HG02840 (cell line): ENCODE results near the gene BBS9.
"Not testable (repeated sequence)": the region's sequence is repeated elsewhere in the genome, so short reads cannot be mapped to it uniquely, and the experiment has no call there.

Experiments
- ATAC-seq: cut with Tn5 transposase; IDR thresholded peaks from one replicate; pipeline ENCODE4 v1.9.1; 2021; ENCODE audit warnings: mild to moderate bottlenecking, moderate library complexity, moderate number of reproducible peaks; ENCODE audit not compliant: unreplicated experiment, low FRiP score

The BBS9 gene

DNA sequence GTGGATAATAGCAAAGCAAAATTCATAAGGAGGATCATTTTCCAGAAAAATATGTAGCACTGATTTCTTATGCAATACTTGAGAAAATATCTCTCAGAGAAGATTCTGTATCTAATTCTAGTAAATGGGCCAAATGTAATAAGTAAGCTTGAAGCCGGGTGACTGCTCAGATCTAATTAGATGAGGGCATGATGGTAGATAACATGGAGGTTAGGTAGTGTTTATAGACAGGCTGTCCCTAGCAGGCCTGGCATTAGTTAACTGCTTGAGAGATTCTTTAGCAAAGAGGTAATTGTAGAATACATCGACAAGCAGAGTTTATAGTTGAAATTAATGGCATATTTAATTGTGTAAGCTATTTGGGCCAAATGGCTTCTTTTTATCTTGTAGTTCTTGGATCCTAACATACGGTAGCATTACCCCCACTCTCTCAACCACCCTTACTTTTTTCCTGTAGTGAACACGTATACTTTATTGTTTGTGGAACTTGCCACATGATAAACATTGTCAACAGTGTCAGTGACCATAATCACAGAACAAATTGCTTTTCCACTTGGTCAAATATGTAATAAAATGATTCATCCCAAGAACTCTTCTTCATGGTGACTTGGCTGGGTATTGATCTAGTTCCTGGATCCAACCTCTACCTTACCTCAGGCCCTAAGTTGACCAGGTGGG is 343.1 kb downstream of the BBS9 start:
- ATAC-seq = no peak

DNA sequence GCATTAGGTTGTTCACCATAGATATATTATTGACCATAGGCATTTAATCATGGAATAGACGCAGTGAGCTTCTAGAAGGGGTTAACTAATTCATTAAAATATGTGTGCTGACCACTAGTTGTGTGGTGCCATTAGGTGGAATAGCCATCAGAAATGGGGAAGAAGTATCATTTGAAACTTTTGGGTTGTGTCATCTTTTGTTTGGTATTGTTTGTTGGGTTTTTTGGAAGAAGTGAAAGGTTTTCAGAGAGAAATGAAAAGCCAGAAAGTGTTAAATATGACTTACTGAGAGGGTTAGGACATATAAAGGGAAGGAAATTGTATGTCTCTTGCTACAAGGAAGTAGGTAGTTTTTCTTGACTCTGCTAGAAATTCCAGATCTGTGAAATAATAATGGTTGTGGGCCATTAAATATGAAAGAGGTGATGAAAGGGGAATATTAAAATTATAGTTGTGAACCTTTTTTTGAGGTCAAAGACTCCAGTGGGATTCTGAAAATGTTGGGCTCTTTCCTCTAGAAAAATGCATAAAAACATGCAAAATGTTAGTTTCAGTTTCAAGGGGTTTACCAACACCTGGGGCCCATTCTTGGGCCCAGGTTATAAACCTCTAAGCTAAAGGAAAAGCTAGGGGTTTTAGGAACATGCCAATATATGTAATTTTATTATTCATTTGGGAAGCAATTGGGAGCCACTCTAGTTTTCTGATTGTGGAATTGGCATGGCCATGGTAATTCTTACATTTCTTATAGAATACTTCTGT is 348.5 kb downstream of the BBS9 start:
- no peak for ATAC-seq

DNA sequence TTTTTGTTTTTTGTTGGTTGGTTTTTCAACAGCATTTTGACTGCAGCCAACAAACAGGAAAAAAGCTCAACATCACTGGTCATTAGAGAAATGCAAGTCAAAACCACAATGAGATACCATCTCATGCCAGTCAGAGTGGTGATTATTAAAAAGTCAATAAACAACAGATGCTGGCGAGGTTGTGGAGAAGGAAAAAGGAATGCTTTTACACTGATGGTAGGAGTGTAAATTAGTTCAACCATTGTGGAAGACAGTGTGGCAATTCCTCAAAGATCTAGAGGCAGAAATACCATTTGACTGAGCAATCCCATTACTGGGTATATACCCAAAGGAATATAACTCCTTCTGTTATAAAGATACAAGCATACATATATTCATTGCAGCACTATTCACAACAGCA is 355.1 kb downstream of the BBS9 start:
- not testable (repeated sequence) for ATAC-seq

DNA sequence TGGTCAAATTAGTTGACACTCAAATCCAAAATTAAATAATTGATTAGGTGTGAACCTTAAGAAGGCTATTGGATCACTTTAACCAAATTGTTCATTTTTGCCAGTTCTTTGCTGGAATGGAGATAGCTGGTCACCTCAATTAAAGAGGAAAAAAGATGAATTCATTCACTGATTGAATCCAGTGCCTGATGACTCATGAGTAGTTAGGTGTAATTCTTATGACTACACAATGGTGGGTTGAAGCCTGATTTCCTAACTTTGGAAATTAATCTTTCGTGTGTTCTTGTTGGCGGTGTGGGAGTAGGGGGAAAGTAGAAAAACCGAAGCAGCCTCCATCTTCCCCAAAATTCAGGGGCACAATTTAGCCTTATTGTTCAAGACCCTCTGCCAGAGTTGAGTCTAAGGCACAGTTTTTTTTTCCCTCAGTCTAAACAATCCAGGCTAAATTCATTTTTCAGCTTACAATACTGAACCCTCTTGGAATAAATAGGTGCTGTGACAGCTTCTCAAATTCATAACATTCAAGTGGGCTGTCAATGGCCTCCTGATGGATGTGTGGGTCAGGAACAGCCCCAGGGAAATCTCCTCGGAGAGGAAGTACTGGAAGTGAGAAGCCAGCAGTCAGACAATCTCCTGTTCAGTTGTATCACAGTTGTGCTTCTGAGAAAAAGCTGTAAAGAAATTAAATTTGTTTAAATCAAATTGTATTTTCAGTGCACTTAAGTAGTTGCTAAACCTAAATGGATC is 356.6 kb downstream of the BBS9 start:
- ATAC-seq = no peak

DNA sequence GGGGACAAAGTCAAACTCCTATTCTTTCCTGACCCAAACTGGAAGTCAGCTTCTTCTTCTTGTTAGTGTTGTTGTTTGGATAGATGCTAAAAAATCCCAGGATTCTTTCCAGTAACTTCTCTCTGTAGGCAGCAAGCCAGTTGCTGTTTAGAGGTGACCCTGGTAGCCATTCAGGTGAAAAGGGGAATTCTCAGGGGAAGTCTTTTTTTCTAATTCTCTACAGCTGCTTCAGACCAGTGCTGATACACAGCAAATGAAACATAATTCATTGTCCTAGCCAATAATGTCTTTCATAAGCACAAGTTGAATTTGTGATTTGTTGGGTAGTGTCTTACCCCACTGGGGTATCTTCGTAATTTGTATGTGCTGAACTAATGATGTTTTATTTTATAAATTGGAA is 357.3 kb downstream of the BBS9 start:
- no peak for ATAC-seq

DNA sequence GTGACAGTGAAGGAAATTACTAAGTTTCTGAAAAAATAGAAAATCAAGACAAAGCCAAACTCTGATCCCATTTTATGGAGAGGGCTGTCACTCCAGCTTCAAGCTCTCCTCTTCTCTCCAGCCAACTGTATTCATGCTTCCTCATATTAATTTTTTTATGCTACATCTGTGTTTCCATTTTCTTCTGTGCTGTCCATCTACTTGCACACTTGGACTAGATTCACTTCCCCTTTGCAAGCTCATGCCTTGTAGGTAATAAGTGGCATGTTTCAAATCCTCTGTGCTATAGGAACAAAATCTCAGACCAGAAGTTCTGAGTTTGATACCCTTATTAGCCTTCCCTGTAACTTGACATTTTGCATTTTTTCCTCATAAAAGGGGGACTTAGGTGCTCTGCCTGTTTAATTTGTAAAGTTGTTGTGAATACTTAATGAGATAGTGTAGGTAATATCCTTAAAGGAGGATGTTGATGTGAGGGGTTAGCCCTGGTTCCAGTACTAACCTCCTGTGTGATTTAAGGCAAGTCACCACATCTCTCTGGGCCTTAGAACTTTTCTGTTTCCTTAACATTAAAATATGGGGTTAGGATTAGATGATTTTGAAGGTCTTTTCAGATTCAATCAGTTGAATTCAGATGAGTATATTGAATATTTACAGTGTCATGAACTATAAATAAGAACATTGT is 358.8 kb downstream of the BBS9 start:
- ATAC-seq = no peak

DNA sequence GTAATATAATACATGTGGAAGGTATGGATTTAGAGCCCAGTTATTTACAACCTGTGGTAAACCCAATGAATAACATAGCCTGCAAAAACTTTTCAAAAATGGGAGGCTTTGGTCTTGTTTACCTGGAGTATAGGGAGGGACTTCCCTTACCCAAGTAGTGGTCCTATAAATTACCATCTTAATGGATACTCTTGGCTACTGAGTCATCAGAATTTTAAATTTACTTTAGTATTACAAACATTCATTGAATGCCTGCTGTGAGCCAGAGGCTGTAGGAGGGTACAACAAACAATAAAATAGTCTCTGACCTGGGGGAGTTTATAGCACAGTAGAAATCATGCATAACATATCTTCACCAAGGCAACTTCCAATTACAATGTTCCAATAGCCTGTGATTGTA is 365.1 kb downstream of the BBS9 start:
- ATAC-seq = no peak

DNA sequence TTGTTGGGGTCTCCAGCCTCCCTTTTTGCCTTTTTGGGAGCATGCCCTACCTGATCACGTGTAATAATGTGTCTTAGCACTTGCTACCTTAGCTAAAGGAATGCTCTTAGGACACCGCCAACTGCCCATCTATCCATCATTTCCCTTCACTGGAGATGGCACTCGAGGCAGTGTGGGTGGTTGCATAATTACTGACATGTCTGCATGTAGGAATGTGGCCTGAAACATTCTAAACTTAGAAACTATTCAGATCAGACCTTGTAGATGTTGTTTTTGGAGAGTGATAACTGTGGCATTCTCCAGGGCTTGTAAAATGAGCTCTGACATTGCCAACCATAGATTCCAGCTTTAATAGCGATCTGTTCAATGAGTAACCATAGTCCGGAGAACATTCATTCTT is 365.8 kb downstream of the BBS9 start:
- ATAC-seq = no peak

DNA sequence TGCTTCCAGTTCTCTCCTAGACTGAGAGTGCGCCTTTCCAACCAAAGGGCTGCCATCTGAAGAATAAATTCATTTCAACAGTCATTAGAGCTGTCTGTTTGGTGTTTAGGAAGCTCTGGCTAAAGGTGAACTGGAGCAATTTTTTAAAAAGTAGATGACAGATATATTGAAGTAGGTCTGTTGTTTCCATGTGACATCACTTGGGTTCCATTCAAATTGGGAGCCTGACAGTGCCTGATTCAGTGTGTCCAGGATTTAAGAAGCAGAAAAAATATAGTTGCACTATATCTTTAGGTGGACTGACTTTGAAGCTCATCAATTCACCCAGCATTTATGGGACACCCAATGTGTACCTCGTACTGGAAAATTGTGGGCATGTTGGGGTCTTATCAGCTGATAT is 367.7 kb downstream of the BBS9 start:
- ATAC-seq = no peak

DNA sequence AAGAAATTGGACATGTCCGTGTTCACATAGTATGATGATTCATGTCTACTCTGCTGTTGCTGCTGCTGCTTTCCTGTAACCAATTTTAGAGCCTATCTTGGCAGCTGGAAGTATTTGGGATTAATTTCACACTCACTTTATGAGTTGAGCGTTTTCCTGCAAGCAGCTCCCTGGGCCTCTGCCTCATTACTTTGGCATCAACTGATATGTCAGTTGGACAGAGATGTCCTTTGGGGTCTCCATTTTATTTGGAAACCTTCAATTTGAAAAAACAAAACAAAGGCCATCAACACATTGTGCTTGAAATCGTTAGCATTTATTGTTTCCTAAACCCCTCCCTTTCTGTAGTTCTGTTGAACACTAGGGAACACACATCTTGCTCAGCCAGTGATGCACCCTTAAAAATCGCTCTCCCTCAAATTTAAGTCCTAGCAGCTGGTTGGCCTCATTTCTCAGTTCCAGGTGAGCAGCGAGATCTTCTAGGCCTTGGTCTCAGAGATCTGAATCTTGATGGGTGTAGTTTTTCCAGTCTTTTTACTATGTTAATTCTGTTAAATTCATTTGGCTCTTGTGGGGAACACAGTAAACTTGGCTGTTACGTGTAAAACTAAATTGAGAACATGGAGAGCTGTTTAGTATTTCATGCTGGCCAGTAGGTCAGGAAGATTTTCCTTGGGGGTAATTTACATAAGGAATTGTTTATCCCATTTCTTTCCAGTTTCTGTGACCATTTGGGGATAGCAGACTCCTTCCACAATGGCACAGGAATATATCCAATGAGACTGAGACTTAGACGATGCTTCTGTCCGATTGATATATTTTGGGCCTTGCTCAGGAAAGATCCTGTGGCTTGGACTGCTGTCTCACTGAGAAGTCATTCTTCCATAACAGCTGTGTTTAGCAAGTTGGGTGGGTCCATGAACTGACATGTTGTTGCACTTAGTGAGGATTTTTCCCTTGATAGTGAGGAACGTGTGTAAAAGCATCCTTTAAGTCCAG is 371.6 kb downstream of the BBS9 start:
- ATAC-seq = no peak

DNA sequence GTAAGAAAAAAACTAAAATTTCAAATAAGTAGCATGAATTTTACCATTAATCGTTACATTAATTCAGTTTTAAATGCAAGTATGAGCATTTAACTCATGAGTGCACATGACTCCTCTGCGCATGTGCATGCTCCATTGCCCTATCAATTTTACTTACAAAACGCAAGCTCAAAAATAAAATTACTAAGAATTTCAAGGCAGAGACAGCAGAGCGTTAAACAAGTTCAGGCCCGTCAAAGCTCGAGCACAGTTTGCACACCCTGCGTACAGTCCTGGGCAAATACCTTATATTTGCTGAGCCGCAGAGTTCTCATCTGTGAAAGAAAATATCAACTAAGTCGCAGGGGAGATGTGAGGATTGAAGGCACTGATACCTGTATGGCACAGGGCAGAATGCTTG is 373.6 kb downstream of the BBS9 start:
- no peak for ATAC-seq

DNA sequence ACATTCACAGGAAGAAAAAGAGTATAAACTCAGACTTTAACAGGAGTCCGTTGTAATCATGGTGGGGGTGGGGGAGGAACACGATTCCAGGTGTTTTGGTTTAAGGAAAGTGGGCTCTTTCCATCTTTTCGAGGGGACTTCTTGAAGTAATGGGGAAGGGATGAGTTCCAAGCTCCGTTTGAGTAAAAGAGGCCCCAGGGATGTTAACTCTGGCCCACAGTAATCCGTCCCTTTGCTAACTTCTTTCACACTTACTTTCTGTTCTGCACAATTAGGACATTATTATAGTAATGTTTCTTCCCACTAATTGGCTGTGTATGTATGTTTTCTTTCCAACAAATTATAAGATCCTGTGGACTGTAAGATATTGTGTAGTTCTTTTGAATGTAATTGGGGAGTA is 374.4 kb downstream of the BBS9 start:
- no peak for ATAC-seq

DNA sequence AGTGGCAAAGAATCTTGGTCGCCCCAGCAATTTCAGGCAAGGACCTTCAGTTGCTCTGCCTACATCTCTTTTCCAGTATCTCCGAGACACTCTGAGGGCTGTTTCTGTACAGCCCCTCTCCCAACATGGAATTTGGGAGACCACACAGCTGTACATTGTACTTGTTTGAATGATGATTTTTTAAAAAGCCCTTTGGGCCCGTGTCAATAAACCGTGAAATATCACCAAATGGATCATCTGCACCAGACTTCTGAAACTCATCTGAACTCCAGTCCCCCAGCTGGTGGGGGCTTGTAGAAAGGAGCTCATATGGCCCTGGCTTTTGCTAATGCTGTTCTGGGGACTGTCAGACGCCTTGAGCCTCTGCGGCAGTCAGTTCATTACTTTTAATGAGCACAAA is 374.9 kb downstream of the BBS9 start:
- ATAC-seq = no peak

DNA sequence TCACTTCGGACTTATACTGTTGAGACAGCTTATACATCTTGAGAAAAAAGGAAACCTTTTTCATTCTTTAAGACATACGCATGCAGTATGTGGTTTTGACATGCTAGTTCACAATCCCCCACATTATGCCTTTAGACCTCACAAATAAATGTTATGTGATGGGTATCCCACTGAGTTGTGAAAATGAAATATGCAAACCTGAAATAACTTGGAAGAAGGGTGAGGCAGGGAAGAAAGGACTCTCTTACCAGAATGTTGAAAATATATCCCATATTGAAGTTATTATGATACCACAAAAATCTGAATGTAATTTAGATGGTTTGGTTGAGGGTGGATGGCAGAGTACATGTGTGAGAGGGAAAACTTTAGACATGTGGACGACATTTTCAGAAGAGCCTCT is 379.8 kb downstream of the BBS9 start:
- no peak for ATAC-seq

DNA sequence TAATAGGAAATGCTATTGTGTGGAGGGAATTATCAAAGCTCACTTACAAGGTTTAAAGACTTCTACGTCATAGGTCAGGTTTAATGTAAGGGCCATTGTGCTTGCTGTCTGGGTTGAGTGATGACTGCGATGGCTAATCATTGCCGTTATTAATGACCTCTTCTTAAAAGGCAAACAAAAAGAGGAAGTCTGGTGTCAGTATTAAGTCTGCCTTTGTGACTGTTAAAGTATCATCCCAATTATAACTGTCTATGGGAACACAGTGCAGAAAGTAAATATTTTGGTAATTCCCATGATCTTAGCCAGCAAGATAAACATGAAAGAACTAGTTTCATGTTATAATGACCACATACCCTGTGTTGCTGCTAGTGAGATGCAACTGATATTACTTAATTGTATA is 382.4 kb downstream of the BBS9 start:
- no peak for ATAC-seq

DNA sequence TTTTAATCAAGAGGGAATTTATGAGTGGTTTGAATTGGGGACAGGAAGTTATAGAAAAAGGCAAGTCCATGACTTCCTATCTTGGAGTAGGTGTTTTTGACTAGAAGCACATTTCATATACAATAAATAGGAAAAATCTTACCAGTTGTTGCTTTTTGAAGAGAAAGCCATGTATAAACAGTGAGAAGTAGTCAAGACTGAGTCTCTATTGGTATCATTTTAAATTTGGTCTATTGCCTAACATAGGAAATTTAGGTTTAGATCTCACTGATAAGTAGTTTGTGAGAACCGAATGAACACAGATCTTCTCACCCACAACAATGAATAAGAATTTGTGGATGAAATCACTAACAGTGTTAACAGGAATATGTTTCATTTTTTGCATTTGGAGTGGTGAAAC is 387.2 kb downstream of the BBS9 start:
- ATAC-seq = no peak

DNA sequence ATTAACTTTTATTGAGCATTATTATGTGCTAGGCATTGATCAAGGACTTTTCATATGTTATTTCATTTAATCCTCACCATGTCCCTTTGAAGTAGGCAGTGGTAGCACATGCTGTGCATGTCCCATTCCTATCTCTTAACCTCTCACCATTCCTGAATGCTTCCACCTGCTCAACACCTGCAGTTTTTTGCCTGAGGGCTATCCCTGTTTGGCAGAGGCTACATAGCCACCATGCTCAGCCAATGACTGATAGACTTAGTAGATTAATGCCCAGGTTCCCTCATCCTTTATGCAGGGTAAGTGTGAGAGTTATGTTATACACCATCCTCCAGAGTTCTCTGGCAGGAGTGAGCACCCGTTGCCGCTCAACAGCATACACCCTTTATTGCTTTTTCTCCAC is 387.8 kb downstream of the BBS9 start:
- no peak for ATAC-seq

DNA sequence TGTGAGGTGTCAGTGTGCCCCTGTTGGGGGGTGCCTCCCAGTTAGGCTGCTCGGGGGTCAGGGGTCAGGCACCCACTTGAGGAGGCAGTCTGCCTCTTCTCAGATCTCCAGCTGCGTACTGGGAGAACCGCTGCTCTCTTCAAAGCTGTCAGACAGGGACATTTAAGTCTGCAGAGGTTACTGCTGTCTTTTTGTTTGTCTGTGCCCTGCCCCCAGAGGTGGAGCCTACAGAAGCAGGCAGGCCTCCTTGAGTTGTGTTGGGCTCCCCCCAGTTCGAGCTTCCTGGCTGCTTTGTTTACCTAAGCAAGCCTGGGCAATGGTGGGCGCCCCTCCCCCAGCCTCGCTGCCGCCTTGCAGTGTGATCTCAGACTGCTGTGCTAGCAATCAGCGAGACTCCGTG is 397.6 kb downstream of the BBS9 start:
- ATAC-seq = not testable (repeated sequence)

DNA sequence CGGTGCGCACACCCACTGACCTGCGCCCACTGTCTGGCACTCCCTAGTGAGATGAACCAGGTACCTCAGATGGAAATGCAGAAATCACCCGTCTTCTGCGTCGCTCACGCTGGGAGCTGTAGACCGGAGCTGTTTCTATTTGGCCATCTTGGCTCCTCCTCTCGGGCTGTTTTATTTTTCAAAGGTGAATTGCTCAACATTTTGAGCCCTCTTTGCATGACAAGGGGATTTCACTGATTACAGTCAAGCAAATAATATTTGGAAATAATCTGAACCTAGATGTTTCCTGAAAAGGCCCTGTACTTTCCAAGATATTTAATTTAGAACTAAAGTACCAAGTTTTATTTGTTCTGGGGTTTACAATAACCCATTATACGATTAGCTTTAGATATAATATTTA is 398.2 kb downstream of the BBS9 start:
- not testable (repeated sequence) for ATAC-seq

DNA sequence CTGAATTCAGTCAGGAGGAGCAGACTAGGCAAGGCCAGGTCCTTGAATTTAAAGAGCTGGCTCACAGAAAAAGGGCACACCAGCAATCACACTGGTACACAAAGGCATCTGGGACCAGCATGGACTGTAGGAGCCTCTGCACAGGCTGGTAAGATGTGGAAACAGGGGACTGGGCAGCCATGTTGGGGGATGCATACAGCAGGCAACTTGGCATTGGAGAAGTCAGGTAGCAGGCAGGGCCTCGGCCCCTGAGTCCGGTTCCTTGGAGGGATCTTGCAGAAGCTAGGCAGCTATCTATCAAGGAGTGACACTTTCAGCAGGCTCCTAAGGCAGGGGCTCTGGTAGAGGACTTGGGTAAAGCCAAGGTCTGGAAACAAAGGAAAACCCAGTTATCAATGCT is 399.7 kb downstream of the BBS9 start:
- no peak for ATAC-seq
